Right lung (tissue), 5 donors: Measurements from ENCODE around the gene GINS2. TPM values are rescaled to one million over a fixed set of nuclear protein-coding genes. Genes with fewer than 3 reads are reported as not detected.
A peak's percentile ranks its signal among the peaks of the same experiment; 100 is the strongest.

Source experiments
- DNase-seq, 2 donors: peaks; one replicate each; pipeline ENCODE4 v3.0.0-alpha.2; 2013
- polyA plus RNA-seq, 5 donors: library from polyadenylated mRNA; unstranded; fragments of 120-200 nt; gene quantifications; one replicate each; pipeline versions ENCODE4 v1.2.1 to v1.2.3, GENCODE V29; 2013; ENCODE audit warnings: inconsistent platforms in 1 of 5, low replicate concordance in 1 of 5; ENCODE audit not compliant: insufficient read length in 5 of 5, insufficient read depth in 1 of 5

The GINS2 gene
- polyA plus RNA-seq, 5 donors = 13.1 to 19.7 (median 15.9) TPM

GRCh38 chr16:85673529-85674417, 15.0 kb downstream of the GINS2 start:
- DNase-seq = peak in 1 of 2 donors; percentile 48

GRCh38 chr16:85670840-85671239, 17.9 kb downstream of the GINS2 start:
- DNase-seq = no peak

- DNase-seq = no peak
Observed at GRCh38 chr16:85668676-85669424, 19.9 kb downstream of the GINS2 start.

GRCh38 chr16:85667841-85668413, 20.8 kb downstream of the GINS2 start:
- DNase-seq = no peak

- DNase-seq = no peak
Observed at GRCh38 chr16:85667261-85667660, 21.5 kb downstream of the GINS2 start.

GRCh38 chr16:85665929-85666328, 22.8 kb downstream of the GINS2 start:
- no peak for DNase-seq

- no peak for DNase-seq
Observed at GRCh38 chr16:85665373-85665740, 23.4 kb downstream of the GINS2 start.

GRCh38 chr16:85664580-85665372, 24.0 kb downstream of the GINS2 start:
- DNase-seq = no peak

GRCh38 chr16:85663891-85664321, 24.8 kb downstream of the GINS2 start:
- DNase-seq = peak in 1 of 2 donors; percentile 42

GRCh38 chr16:85662976-85663830, 25.6 kb downstream of the GINS2 start:
- DNase-seq = no peak

- no peak for DNase-seq
Observed at GRCh38 chr16:85662482-85662812, 26.3 kb downstream of the GINS2 start.

GRCh38 chr16:85661740-85662481, 26.8 kb downstream of the GINS2 start:
- DNase-seq = no peak

- DNase-seq = no peak
Observed at GRCh38 chr16:85660843-85661739, 27.7 kb downstream of the GINS2 start.

- no peak for DNase-seq
Observed at GRCh38 chr16:85659805-85660511, 28.8 kb downstream of the GINS2 start.

- no peak for DNase-seq
Observed at GRCh38 chr16:85659336-85659735, 29.4 kb downstream of the GINS2 start.

GRCh38 chr16:85658504-85659326, 30.0 kb downstream of the GINS2 start:
- no peak for DNase-seq

- no peak for DNase-seq
Observed at GRCh38 chr16:85657996-85658395, 30.8 kb downstream of the GINS2 start.
